Measurements from ENCODE around the gene CAMK2A. TPM values are rescaled to one million over a fixed set of nuclear protein-coding genes. Genes with fewer than 3 reads are reported as not detected.

CAMK2A gene
- total and polyA plus RNA-seq, 11 donors, result 3.2 to 26.0 (median 15.2) TPM

GRCh38 chr5:150208187-150209098 lies 81.1 kb downstream of the CAMK2A start:
- H3K27ac ChIP-seq, result no peak overlapping the region
- intact Hi-C loops (cut with DNase I), result no loop called here
- DNase-seq (no peak), ATAC-seq (peak in 2 of 4 donors; percentile 31 to 36)
- peaks cover 0 to 6% (median 0%) of the 10 kb centered on the region in 9 donors for H3K27me3 ChIP-seq
- no peak for TF ChIP-seq POLR2A (IDR thresholded peaks at IDR 0.05)
- no peak for TF ChIP-seq CTCF (IDR thresholded peaks at IDR 0.05)
- no peaks in the 10 kb centered on the region for H3K36me3 ChIP-seq
- peaks cover 0 to 17% (median 3%) of the 10 kb centered on the region in 12 donors for H3K4me1 ChIP-seq
- H3K4me3 ChIP-seq, result peak overlapping the region in 1 of 12 donors; percentile 12
- WGBS, 4 donors, result 78 to 86% (median 81%) methylated on average over 19 of the region's 19 CpGs
- no peaks in the 10 kb centered on the region for H3K9me3 ChIP-seq

DNA sequence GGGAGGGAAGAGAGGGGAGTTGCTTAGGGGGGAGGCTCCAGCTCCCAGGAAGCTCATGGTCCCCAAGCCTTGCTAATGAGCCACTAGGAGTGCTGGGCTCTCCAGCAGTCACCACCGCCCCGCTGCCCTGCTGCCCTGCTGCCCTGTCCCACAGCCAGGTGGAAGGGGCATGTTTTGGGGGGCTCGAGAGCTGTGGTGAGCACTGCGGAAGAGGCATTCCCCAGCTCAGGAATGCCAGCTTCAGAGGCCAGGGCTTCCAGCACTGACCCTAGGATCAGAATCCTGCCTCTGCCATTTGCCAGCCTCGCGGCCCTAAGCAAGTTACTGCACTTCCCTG lies 82.8 kb downstream of the CAMK2A start:
- H3K27me3 ChIP-seq, result peaks cover 0 to 6% (median 0%) of the 10 kb centered on the region in 9 donors
- WGBS, 4 donors, result 86 to 95% (median 90%) methylated on average over 6 of the region's 6 CpGs
- no peaks in the 10 kb centered on the region for H3K9me3 ChIP-seq
- no peak overlapping the region for H3K27ac ChIP-seq
- peaks cover 0 to 10% (median 2%) of the 10 kb centered on the region in 12 donors for H3K4me1 ChIP-seq
- TF ChIP-seq CTCF (IDR thresholded peaks at IDR 0.05), result no peak
- no peak for TF ChIP-seq POLR2A (IDR thresholded peaks at IDR 0.05)
- H3K4me3 ChIP-seq, result no peak overlapping the region
- no peak for ATAC-seq
- DNase-seq, result no peak
- no peaks in the 10 kb centered on the region for H3K36me3 ChIP-seq
- intact Hi-C loops (cut with DNase I), result no loop called here

DNA sequence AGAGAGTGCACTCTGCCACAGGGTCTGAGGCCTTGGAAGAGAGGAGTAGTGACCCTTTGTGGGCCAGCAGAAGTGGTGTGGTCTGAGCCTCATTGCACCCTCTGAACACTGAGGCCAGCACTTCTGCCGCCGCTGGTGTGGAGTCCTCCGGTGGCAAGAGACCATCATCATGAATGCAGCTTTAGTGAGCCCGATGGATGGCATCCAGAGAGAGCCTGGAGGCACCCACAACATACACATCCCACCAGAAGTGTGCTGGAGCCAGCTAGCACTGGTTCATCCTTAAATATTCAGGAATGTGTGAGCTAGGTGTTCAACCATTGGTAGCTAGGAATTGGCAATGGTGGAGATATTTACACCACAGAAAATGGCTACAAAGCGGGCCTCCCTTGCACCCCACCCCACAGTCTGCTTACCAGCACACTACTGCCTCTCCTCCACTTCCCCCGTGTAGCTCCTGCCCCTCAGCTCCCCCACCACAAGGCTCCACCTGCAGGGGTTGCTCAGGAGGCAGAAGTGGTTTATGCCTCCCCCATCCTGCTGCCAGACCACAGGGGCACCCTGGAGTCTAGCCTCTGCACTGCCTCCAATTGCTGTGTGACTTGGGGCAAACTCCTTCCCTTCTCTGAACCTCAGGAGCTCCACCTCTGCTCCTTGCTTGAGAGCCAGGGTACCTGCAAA lies 83.3 kb downstream of the CAMK2A start:
- intact Hi-C loops (cut with DNase I), result no loop called here
- DNase-seq (no peak), ATAC-seq (no peak)
- Histone ChIP-seq H3K27me3 (peaks cover 0 to 6% (median 0%) of the 10 kb centered on the region in 9 donors), H3K4me1 (peaks cover 0 to 5% (median under 1%) of the 10 kb centered on the region in 12 donors), H3K27ac (no peak overlapping the region), H3K4me3 (no peak overlapping the region), H3K36me3 (no peaks in the 10 kb centered on the region), H3K9me3 (no peaks in the 10 kb centered on the region)
- TF ChIP-seq POLR2A (IDR thresholded peaks at IDR 0.05), result no peak
- TF ChIP-seq CTCF (IDR thresholded peaks at IDR 0.05), result no peak
- WGBS, 4 donors, result 88 to 97% (median 89%) methylated on average over 5 to 6 of the region's 6 CpGs

GRCh38 chr5:150204590-150204960 lies 85.0 kb downstream of the CAMK2A start:
- H3K27me3 ChIP-seq, result peaks cover 0 to 6% (median 0%) of the 10 kb centered on the region in 9 donors
- no peaks in the 10 kb centered on the region for H3K36me3 ChIP-seq
- intact Hi-C loops (cut with DNase I), result loop anchor here in 1 of 10 donors (5.0 kb wide), 1 partner anchor 37 kb away; the partner anchor contains the start of gene CDX1
- H3K4me3 ChIP-seq, result no peak overlapping the region
- H3K9me3 ChIP-seq, result no peaks in the 10 kb centered on the region
- DNase-seq (no peak), ATAC-seq (no peak)
- TF ChIP-seq POLR2A (IDR thresholded peaks at IDR 0.05) (no peak), CTCF (IDR thresholded peaks at IDR 0.05) (no peak)
- WGBS, 4 donors, result 91 to 93% (median 92%) methylated on average over 10 to 13 of the region's 13 CpGs
- H3K27ac ChIP-seq, result no peak overlapping the region
- peaks cover 0 to 5% (median 0%) of the 10 kb centered on the region in 12 donors for H3K4me1 ChIP-seq
